B cell (primary cell): Measurements from ENCODE around the gene DNAJC9. TPM values are rescaled to one million over a fixed set of nuclear protein-coding genes. Genes with fewer than 3 reads are reported as not detected.

Experiments used
- ATAC-seq: fragments of 200-7000 bp; cut with Tn5 transposase; one replicate; pipeline ENCODE4 v1.10.0; 2021; ENCODE audit warnings: low read depth, mild to moderate bottlenecking, moderate number of reproducible peaks, moderate library complexity
- CTCF ChIA-PET: fragments of 350-600 bp; sonication (Branson Sonifier 250); formaldehyde crosslinking; loops from one replicate; lab custom pipeline; 2021; ENCODE audit warnings: antibody characterized with exemption, inconsistent platforms; lab: Charles Lee
- POLR2A ChIA-PET: fragments of 350-600 bp; sonication (Branson Sonifier 250); formaldehyde crosslinking; loops from one replicate; lab custom pipeline; 2021; ENCODE audit warnings: antibody characterized with exemption; lab: Charles Lee
- DNase-seq: peaks from one replicate; pipeline ENCODE4 v3.0.0; 2013
- H2AFZ ChIP-seq: 2 replicates; pipeline ENCODE4 v1.6.1; 2012; ENCODE audit warnings: mild to moderate bottlenecking, low read depth, low read length; ENCODE audit not compliant: insufficient read depth, poor library complexity, severe bottlenecking
- H3K27ac ChIP-seq, 2 donors: 1 replicate in 1 of 2; 2 replicates in 1 of 2; pipeline ENCODE4 v1.5.1; 2012 to 2013; ENCODE audit warnings: low read length in 2 of 2, mild to moderate bottlenecking in 2 of 2, moderate library complexity in 1 of 2
- H3K27me3 ChIP-seq, 4 experiments: fragments of 200-600 bp in 1 of 4; sonication (generic) in 1 of 4; replicated peaks in 1 of 4; 1 replicate in 2 of 4; 2 replicates in 2 of 4; pipeline versions ENCODE4 v1.6.1 to v1.7.0; 2013 to 2016; ENCODE audit warnings: low read length in 3 of 4, mild to moderate bottlenecking in 2 of 4, mixed read lengths in 1 of 4, moderate library complexity in 1 of 4; ENCODE audit not compliant: insufficient read depth in 4 of 4, control insufficient read depth in 3 of 4; ENCODE audit errors: control extremely low read depth in 1 of 4
- H3K36me3 ChIP-seq, 2 experiments: replicated peaks in 1 of 2; 1 replicate in 1 of 2; 2 replicates in 1 of 2; pipeline versions ENCODE4 v1.6.1 to v1.7.1; 2013; ENCODE audit warnings: low read length in 1 of 2; ENCODE audit not compliant: insufficient read depth in 2 of 2, control insufficient read depth in 1 of 2; ENCODE audit errors: control extremely low read depth in 1 of 2, extremely low read depth in 1 of 2
- H3K4me1 ChIP-seq, 2 donors: fragments of 200-600 bp in 1 of 2; sonication (generic) in 1 of 2; 1 replicate in 1 of 2; 2 replicates in 1 of 2; pipeline versions ENCODE4 v1.5.1 to v1.6.1; 2013 to 2017; ENCODE audit warnings: low read length in 2 of 2; ENCODE audit not compliant: control insufficient read depth in 2 of 2, insufficient read depth in 2 of 2
- H3K4me2 ChIP-seq: replicated peaks from 2 replicates; pipeline ENCODE3; 2012; ENCODE audit warnings: mild to moderate bottlenecking, low read depth, low read length; ENCODE audit not compliant: poor library complexity, severe bottlenecking
- H3K4me3 ChIP-seq, 5 experiments: fragments of 200-600 bp in 1 of 5; sonication (generic) in 1 of 5; 1 replicate in 3 of 5; 2 replicates in 2 of 5; pipeline versions ENCODE4 v1.5.1 to v1.7.0; 2011 to 2016; ENCODE audit warnings: low read length in 4 of 5, mild to moderate bottlenecking in 4 of 5, low read depth in 2 of 5, control low read depth in 1 of 5, moderate library complexity in 1 of 5; ENCODE audit not compliant: insufficient read depth in 1 of 5; ENCODE audit errors: control extremely low read depth in 1 of 5, extremely low read depth in 1 of 5
- H3K79me2 ChIP-seq: fragments of 200-600 bp; sonication (generic); one replicate; pipeline ENCODE4 v1.6.0; 2016; ENCODE audit warnings: low read length; ENCODE audit not compliant: control insufficient read depth, insufficient read depth
- H3K9ac ChIP-seq: fragments of 200-600 bp; sonication (generic); 2 replicates; pipeline ENCODE4 v1.6.1; 2017; ENCODE audit warnings: mild to moderate bottlenecking, low read length, moderate library complexity
- H3K9me3 ChIP-seq, 3 donors: one replicate each; pipeline versions ENCODE4 v1.6.1 to v1.7.1; 2013; ENCODE audit warnings: low read length in 2 of 3; ENCODE audit not compliant: control insufficient read depth in 2 of 3, insufficient read depth in 1 of 3; ENCODE audit errors: control extremely low read depth in 1 of 3
- H4K20me1 ChIP-seq: 2 replicates; pipeline ENCODE4 v1.6.0; 2012; ENCODE audit warnings: mild to moderate bottlenecking, low read length; ENCODE audit not compliant: insufficient read depth, control insufficient read depth, poor library complexity, severe bottlenecking
- H3K27ac Mint-ChIP-seq: one replicate; pipeline ENCODE4 v1.8.0; 2021; ENCODE audit warnings: mixed read lengths
- H3K27me3 Mint-ChIP-seq: one replicate; pipeline ENCODE4 v1.8.0; 2021; ENCODE audit warnings: mixed read lengths
- H3K4me1 Mint-ChIP-seq: one replicate; pipeline ENCODE4 v1.8.0; 2021; ENCODE audit warnings: mixed read lengths
- H3K4me3 Mint-ChIP-seq: one replicate; pipeline ENCODE4 v1.8.0; 2021; ENCODE audit warnings: mixed read lengths
- H3K9me3 Mint-ChIP-seq: one replicate; pipeline ENCODE4 v1.8.0; 2022; ENCODE audit warnings: mixed read lengths; ENCODE audit not compliant: insufficient read depth
- EZH2 ChIP-seq: IDR thresholded peaks from 2 replicates; pipeline ENCODE4 v1.6.1; 2012; ENCODE audit warnings: borderline replicate concordance, low read depth, mild to moderate bottlenecking, moderate library complexity, low read length; ENCODE audit not compliant: insufficient read depth, poor library complexity, severe bottlenecking
- WGBS: methylation state at CpG from one replicate; pipeline ENCODE4 v1.1.5; 2013; ENCODE audit warnings: missing lambda C conversion rate; ENCODE audit not compliant: insufficient coverage; 5-methylcytosine and 5-hydroxymethylcytosine counted together
- intact Hi-C: fragments of 100-400 bp; cut with micrococcal nuclease; formaldehyde crosslinking; loops from one replicate; pipeline ENCODE4 v1.10.0; 2022
- polyA plus RNA-seq: library from polyadenylated mRNA; depleted of rRNA; stranded (reverse); fragments of >200 nt; gene quantifications from 2 replicates; pipeline ENCODE4 v1.2.3, GENCODE V29; 2012
- total RNA-seq, 2 donors: library from RNA; stranded (reverse); fragments of 120-200 nt in 1 of 2; gene quantifications; 1 replicate in 1 of 2; 2 replicates in 1 of 2; pipeline versions ENCODE4 v1.2.3 to v1.2.4, GENCODE V29; 2013 to 2022
- TF ChIP-seq, protein P1 (sequence below): fragments of 200-600 bp; IDR thresholded peaks from one replicate; pipeline ENCODE4 v1.8.0; 2022; ENCODE audit warnings: antibody characterized with exemption, mild to moderate bottlenecking

Gene DNAJC9
- total and polyA plus RNA-seq, 2 donors (not counting 1 experiment from before 2014, with no cell fraction given): 11.8 to 25.6 TPM

- Histone ChIP-seq H3K27me3 (no peaks in the 10 kb centered on the region), H3K79me2 (peaks cover 43% of the 10 kb centered on the region), H3K4me2 (peak overlapping the region; percentile 72), H3K4me3 (peak overlapping the region; percentile 75 to 83 (median 79)), H3K27ac (peak overlapping the region; percentile 85 to 86), H4K20me1 (no peaks in the 10 kb centered on the region), H3K9me3 (no peaks in the 10 kb centered on the region), H3K9ac (peak overlapping the region; percentile 82), H3K4me1 (peaks cover 19 to 21% of the 10 kb centered on the region in 2 donors), H2AFZ (peak overlapping the region; percentile 85), H3K36me3 (peaks cover 4 to 21% of the 10 kb centered on the region in 2 experiments)
- WGBS: no CpG with 5 or more reads among the region's 8 CpGs
- ChIA-PET POLR2A (interaction anchor here (2.0 kb wide), 1 partner anchor 150 kb away, joined by 7 read pairs; the partner anchor contains the start of gene P4HA1), CTCF (interaction anchor here (0.7 to 1.4 kb wide), 2 partner anchors 18 to 149 kb away, joined by 3 read pairs; partner anchors contain the start of gene P4HA1)
- H3K4me3 Mint-ChIP-seq: peak overlapping the region; percentile 96
- TF ChIP-seq EZH2: no peak
- TF ChIP-seq, protein P1, sequence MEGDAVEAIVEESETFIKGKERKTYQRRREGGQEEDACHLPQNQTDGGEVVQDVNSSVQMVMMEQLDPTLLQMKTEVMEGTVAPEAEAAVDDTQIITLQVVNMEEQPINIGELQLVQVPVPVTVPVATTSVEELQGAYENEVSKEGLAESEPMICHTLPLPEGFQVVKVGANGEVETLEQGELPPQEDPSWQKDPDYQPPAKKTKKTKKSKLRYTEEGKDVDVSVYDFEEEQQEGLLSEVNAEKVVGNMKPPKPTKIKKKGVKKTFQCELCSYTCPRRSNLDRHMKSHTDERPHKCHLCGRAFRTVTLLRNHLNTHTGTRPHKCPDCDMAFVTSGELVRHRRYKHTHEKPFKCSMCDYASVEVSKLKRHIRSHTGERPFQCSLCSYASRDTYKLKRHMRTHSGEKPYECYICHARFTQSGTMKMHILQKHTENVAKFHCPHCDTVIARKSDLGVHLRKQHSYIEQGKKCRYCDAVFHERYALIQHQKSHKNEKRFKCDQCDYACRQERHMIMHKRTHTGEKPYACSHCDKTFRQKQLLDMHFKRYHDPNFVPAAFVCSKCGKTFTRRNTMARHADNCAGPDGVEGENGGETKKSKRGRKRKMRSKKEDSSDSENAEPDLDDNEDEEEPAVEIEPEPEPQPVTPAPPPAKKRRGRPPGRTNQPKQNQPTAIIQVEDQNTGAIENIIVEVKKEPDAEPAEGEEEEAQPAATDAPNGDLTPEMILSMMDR: no peak
- ATAC-seq: no peak
- intact Hi-C loops: loop anchor here (2.0 to 10.0 kb wide), 3 partner anchors 249 to 891 kb away; partner anchors contain the start of genes DNAJB12 and MCU
- DNase-seq: no peak
- H3K27ac Mint-ChIP-seq: peak overlapping the region; percentile 94
- H3K9me3 Mint-ChIP-seq: no peaks in the 10 kb centered on the region
- H3K27me3 Mint-ChIP-seq: no peaks in the 10 kb centered on the region
- H3K4me1 Mint-ChIP-seq: peaks cover 49% of the 10 kb centered on the region
These were observed 771 bp downstream of the DNAJC9 start for GRCh38 chr10:73246322-73246645.

DNA sequence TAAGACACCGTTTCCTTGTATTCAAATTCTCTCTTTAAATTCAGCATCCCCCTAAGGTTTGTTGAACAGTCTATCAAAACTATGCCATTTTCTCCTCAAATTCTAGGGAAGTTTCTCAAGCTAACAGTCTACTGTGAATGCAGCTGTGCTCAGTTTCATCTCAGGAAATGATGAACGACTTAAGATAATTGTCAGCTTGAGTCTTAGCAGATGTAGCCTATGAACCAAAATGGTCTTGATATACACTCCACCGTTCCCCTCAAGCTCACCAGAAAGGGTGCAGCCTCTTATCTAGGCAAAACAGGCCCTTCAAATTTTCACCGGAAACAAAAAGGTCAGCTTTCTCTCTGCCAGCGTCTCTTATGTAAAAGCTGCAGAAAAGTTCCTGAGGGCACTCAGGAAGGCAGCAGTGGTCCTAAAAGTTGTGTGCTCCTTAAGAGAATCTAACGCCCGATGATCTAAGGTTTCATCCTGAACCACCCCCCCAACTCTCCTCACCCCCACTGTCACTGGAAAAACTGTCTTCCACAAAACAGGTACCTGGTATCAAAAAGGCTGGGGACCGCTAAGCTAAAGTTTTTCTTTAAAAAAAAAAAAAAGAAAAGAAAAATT, 2.1 kb downstream of the DNAJC9 start:
- ChIA-PET CTCF (interaction anchor here (1.3 kb wide), 1 partner anchor 12 kb away, joined by 3 read pairs; no protein-coding TSS in a partner anchor), POLR2A (interaction anchor here (0.6 kb wide), 1 partner anchor 57 kb away, joined by 3 read pairs; no protein-coding TSS in a partner anchor)
- TF ChIP-seq, protein P1: no peak
- no peak for TF ChIP-seq EZH2
- Mint-ChIP-seq H3K27me3 (no peaks in the 10 kb centered on the region), H3K9me3 (no peaks in the 10 kb centered on the region), H3K4me1 (peaks cover 39% of the 10 kb centered on the region), H3K27ac (peak overlapping the region; percentile 4), H3K4me3 (peak overlapping the region; percentile 32)
- H3K27ac ChIP-seq: peak overlapping the region in 1 of 2 donors; percentile 27
- H3K9me3 ChIP-seq: no peaks in the 10 kb centered on the region
- ATAC-seq (no peak), DNase-seq (no peak)
- H3K79me2 ChIP-seq: peaks cover 32% of the 10 kb centered on the region
- no peak overlapping the region for H2AFZ ChIP-seq
- H3K9ac ChIP-seq: no peak overlapping the region
- no peak overlapping the region for H3K4me2 ChIP-seq
- 38% methylated on average over 7 of the region's 8 CpGs for WGBS
- no peak overlapping the region for H3K4me3 ChIP-seq
- H4K20me1 ChIP-seq: no peaks in the 10 kb centered on the region
- peaks cover 15 to 17% of the 10 kb centered on the region in 2 donors for H3K4me1 ChIP-seq
- intact Hi-C loops: loop anchor here (5.0 to 10.0 kb wide), 2 partner anchors 553 to 890 kb away; partner anchors contain the start of genes DNAJB12 and MCU
- H3K27me3 ChIP-seq: no peaks in the 10 kb centered on the region
- peaks cover 7 to 32% of the 10 kb centered on the region in 2 experiments for H3K36me3 ChIP-seq
